ENCODE measurements around the gene CDC42EP4.

DNA sequence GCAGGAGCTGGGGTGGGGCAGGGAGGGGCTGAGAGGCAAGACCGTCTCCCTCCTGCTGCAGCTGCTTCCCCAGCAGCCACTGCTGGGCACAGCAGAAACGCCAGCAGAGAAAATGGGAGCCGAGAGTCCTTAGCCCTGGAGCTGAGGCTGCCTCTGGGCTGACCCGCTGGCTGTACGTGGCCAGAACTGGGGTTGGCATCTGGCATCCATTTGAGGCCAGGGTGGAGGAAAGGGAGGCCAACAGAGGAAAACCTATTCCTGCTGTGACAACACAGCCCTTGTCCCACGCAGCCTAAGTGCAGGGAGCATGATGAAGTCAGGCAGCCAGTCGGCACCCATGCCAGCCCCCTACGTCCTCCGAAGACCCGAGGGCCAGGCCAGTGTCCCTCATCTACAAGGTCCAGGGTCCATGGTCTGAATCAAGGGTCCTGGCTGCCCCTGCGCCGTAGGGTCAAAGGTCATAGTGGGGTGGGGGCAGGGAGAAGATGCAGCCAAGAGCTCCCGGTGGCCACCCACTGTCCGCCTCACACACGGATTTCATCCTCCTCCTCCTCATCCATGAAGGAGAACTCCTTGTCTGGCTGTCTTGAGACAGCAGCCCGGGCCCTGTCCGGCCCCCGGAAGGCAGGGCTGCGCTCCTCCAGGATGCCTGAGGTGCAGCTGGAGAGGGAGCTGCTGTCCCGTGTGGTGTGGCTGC lies 26.7 kb downstream of the CDC42EP4 start:
- TF ChIP-seq, protein P1, sequence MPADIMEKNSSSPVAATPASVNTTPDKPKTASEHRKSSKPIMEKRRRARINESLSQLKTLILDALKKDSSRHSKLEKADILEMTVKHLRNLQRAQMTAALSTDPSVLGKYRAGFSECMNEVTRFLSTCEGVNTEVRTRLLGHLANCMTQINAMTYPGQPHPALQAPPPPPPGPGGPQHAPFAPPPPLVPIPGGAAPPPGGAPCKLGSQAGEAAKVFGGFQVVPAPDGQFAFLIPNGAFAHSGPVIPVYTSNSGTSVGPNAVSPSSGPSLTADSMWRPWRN (IDR thresholded peaks at IDR 0.05; ENCODE audit: low read depth) = no peak
- TF ChIP-seq, protein P2, sequence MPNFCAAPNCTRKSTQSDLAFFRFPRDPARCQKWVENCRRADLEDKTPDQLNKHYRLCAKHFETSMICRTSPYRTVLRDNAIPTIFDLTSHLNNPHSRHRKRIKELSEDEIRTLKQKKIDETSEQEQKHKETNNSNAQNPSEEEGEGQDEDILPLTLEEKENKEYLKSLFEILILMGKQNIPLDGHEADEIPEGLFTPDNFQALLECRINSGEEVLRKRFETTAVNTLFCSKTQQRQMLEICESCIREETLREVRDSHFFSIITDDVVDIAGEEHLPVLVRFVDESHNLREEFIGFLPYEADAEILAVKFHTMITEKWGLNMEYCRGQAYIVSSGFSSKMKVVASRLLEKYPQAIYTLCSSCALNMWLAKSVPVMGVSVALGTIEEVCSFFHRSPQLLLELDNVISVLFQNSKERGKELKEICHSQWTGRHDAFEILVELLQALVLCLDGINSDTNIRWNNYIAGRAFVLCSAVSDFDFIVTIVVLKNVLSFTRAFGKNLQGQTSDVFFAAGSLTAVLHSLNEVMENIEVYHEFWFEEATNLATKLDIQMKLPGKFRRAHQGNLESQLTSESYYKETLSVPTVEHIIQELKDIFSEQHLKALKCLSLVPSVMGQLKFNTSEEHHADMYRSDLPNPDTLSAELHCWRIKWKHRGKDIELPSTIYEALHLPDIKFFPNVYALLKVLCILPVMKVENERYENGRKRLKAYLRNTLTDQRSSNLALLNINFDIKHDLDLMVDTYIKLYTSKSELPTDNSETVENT (CRISPR knock-in tag; IDR thresholded peaks at IDR 0.05) = no peak
- TF ChIP-seq ZNF75A (CRISPR knock-in tag; IDR thresholded peaks at IDR 0.05) (no peak), ZBTB7A (IDR thresholded peaks at IDR 0.05; ENCODE audit: borderline replicate concordance, control insufficient read depth, low read depth, low read length) (no peak), PTBP1 (IDR thresholded peaks at IDR 0.05; ENCODE audit: low read depth, low read length) (no peak)
